ENCODE measurements around the gene AMZ2.

DNA sequence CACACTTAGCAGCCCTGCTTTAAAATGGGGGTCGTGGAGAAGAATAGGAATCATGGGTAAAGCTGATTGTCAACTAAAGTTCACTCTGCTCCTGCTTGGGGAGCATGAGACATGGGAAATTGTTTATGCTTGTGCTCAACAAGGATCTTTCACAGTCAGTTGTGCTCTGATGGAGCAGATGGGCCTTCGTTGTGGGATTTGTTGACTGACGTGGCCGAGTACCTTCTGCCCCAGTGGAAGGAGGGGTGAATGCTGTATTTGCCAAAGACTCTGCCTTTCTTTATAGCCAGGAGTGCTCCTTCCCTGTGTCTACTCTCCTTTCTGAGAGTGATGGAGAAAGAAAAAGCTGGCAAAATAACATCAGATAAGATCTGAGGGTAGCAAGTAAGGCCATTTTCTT is 54.8 kb downstream of the AMZ2 start:
- TF ChIP-seq, protein P1, sequence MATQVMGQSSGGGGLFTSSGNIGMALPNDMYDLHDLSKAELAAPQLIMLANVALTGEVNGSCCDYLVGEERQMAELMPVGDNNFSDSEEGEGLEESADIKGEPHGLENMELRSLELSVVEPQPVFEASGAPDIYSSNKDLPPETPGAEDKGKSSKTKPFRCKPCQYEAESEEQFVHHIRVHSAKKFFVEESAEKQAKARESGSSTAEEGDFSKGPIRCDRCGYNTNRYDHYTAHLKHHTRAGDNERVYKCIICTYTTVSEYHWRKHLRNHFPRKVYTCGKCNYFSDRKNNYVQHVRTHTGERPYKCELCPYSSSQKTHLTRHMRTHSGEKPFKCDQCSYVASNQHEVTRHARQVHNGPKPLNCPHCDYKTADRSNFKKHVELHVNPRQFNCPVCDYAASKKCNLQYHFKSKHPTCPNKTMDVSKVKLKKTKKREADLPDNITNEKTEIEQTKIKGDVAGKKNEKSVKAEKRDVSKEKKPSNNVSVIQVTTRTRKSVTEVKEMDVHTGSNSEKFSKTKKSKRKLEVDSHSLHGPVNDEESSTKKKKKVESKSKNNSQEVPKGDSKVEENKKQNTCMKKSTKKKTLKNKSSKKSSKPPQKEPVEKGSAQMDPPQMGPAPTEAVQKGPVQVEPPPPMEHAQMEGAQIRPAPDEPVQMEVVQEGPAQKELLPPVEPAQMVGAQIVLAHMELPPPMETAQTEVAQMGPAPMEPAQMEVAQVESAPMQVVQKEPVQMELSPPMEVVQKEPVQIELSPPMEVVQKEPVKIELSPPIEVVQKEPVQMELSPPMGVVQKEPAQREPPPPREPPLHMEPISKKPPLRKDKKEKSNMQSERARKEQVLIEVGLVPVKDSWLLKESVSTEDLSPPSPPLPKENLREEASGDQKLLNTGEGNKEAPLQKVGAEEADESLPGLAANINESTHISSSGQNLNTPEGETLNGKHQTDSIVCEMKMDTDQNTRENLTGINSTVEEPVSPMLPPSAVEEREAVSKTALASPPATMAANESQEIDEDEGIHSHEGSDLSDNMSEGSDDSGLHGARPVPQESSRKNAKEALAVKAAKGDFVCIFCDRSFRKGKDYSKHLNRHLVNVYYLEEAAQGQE (IDR thresholded peaks at IDR 0.05; ENCODE audit: insufficient read depth in 1 of 2, low read depth in 2 of 2, low read length in 2 of 2) = no peak
- no peak for TF ChIP-seq POLR2AphosphoS5 (IDR thresholded peaks at IDR 0.05; ENCODE audit: low read depth, low read length)
- TF ChIP-seq FOXP2 (optimal IDR thresholded peaks at IDR 0.05; ENCODE audit: borderline replicate concordance, extremely low read depth, extremely low read length, insufficient read depth) = no peak
